Endothelial cell of hepatic sinusoid (primary cell): ENCODE measurements around the gene EPB41L2.
"Not testable (repeated sequence)": the region's sequence is repeated elsewhere in the genome, so short reads cannot be mapped to it uniquely, and the experiment has no call there.

Source experiments
- in situ Hi-C: cut with HindIII; loops from 2 replicates; pipeline ENCODE4 v1.10.0; 2017; ENCODE audit warnings: low sequenced_read_pairs

Gene EPB41L2

GRCh38 chr6:130961148-130961547 lies 101.9 kb downstream of the EPB41L2 start:
- in situ Hi-C loops = no loop called here

DNA sequence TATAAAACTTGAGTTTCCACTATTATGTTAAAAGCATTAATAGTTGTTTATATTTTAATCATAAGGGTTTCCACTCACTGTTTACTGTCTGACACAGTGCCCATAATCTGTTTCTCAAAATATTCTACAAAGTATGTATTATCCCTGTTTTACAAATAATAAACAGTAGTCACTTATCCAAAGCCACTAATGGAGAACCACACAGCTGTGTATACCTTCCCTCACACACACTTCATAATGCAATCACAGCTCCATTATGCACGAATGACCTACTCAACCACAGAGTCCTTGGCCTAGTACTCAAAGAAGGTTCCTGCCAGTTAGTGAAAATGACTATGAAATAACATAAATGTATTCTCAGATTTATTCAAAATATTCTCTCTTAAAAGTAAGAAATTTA lies 103.1 kb downstream of the EPB41L2 start:
- in situ Hi-C loops = no loop called here

- in situ Hi-C loops = no loop called here
Measured at GRCh38 chr6:130958468-130958867, 104.6 kb downstream of the EPB41L2 start.

GRCh38 chr6:130955755-130956154 lies 107.3 kb downstream of the EPB41L2 start:
- in situ Hi-C loops = no loop called here

GRCh38 chr6:130949553-130949952 lies 113.5 kb downstream of the EPB41L2 start:
- in situ Hi-C loops = no loop called here

DNA sequence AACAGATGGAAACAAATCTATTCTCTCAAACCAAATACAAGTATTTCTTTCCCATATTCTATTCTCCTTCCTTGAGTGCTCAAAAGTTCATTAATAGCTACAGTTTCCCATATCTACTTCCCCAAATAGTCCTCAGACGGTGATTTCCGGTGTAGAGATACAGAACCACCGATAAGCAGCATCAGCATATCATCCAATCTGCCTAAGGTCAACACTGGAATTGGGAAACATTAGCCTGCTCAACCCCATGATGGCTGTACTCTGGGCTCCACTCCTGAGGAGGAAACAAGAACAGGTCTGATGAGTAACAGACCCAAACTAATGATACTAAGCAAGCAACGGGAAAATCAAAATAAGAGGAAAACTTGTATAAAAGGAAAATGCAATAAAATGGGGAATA lies 115.6 kb downstream of the EPB41L2 start:
- in situ Hi-C loops = no loop called here

DNA sequence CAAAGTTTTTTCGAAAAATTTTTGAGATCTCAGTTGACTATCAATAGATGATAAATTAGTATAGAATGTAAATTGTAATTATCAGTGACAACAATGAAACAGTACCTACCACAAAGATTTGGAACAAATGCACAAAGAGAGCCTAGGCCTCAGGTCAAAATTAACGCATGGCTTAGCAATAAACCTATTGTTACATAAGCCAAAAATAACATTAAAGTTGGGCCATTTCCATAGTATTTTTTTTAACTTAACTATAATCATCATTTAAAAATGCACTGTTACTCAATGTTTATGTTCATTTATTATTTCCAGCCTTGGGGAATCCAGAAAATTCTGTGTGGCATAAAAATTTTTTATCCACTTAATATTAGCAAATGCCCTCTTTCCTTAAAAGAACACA lies 117.0 kb downstream of the EPB41L2 start:
- in situ Hi-C loops = no loop called here

- in situ Hi-C loops = no loop called here
Measured at GRCh38 chr6:130945401-130945919, 117.6 kb downstream of the EPB41L2 start.

DNA sequence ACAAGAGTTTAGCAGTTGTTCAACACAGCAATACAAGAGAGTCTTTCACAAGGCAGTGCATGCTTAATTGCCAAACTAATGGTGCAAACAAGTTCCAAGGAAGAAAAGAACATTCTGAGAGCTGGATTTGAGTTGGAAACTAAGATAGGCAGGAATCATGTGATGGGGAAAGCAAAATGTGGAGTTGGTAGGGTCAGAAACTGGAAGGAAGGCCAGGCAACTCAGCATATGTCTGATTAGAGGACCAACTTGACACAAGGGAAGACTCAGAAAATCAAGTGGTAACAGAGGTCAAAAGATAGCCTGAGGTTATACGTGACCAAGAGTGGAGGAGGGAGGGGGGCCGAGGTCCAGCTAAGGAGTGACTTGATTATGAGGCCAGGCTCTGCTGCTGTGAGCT lies 118.6 kb downstream of the EPB41L2 start:
- in situ Hi-C loops = no loop called here

DNA sequence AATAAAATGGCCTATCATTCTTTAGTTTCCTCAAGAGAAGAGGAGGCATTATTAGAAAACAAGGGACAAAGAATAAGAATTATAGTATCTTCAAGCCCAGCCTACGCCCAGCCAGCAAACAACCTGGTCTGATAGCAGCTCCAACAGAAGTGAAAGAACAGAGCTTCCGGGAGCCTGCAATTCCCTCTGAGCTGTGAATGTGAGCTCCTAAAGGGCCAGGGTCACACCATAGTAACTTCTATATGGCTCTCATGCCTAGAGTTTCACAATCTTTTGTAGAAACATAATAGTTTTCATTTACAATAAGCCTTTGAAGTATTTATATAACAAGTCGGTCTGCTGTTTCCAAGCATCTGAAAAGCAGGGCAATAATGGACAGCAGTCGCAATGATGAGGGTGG lies 119.3 kb downstream of the EPB41L2 start:
- in situ Hi-C loops = no loop called here

- in situ Hi-C loops = not testable (repeated sequence)
Measured at GRCh38 chr6:130942752-130943151, 120.3 kb downstream of the EPB41L2 start.

DNA sequence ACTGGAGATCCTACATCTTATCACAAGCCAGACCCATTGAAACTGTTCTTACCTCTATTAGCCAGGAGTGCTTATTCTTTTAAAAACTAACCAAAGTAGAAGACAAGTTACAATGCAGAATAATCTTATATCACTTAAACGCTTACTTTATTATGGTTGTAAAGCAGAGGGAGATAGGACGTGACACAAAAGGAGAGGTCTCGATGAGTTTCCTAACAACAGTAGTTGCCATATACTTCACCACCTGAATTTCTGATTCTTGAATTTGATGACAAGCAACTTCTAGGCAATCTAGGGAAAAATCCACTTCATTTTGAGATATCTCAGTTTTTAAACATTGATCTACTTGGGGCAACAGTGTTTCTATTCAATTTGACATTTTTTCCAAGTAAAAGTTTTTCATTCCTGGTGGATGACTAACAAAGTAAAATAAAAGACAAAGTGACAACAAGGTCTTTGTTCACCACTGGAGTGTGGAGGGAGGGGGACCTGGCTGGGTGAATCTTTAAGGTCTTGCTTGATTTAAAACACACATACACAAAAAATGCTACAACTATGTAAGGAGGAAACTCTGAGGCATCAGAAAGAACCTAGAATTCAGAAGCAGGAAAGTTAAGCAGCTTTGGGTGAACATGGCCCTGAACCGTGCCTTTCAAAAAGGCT lies 125.0 kb downstream of the EPB41L2 start:
- in situ Hi-C loops = no loop called here

GRCh38 chr6:130936933-130937332 lies 126.1 kb downstream of the EPB41L2 start:
- in situ Hi-C loops = no loop called here

GRCh38 chr6:130935978-130936377 lies 127.1 kb downstream of the EPB41L2 start:
- in situ Hi-C loops = no loop called here

DNA sequence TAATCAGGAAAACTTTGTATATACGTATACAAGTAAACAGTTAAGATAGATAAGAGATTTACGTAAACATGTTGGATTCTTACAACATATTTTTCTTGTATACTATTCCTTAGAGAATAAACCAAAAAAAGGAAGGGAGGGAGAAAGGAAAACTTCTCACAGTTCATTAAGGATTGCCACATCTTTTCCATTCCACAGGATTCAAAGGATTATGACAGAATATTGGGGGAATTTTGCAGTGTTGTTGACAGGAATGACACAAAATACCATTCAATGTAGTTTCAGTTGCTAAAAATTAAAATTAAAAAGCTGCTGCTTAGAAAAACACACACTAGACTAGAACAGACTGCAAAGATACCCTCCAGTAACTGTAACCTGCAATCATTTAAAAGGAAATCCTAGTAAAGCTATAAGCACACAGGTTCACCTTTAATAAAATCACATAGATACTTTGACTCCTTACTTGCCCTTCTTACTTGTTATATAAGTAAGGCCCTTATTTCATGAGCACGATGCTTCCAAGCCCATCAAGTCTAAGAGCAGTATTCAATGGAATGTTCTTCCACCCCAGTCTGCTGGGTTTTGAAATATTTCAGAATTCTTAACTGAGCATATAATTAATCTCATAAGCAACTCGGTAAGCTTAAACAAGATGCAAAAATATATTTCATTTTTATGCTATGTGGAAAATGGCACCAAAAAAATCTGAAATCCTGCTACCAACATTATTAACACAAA lies 128.0 kb downstream of the EPB41L2 start:
- in situ Hi-C loops = no loop called here

- in situ Hi-C loops = no loop called here
Measured at GRCh38 chr6:130933712-130934200, 129.3 kb downstream of the EPB41L2 start.

GRCh38 chr6:130932921-130933320 lies 130.1 kb downstream of the EPB41L2 start:
- in situ Hi-C loops = no loop called here

DNA sequence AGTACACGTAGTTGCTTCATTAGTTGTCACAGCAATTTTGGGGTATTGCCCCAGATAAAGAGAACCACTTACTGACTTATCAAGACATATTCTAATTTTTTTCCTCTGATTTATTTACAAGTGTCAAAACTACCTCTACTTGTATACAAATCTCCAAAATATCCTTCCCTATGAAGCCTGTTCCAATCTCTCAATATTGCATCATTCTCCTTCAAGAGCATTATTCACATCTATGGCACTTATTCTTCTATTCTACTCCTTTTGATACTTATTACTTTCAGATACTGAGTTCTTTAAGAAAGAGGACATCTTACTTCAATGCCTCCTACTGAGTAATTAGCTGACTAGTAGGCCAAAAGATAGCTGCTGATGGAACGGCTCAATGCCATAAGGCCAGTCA lies 130.6 kb downstream of the EPB41L2 start:
- in situ Hi-C loops = no loop called here

DNA sequence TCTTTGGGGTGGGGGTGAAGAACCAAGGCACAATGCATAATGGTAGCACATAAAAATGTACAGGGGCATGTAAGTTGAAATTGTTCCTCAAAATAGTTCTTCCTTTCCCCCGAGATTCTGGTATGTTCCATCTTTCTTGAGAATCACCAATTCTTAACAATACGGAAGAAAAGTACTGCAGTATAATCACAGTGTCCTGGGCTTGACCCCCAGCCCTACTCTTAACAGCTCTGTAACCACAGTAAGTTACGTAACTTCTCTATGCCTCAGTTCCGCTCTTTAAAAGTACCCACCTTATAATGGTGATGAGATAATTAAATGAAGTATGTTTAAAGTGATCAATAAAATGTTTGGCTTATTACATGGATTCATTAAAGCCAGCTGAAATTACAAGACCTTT lies 131.4 kb downstream of the EPB41L2 start:
- in situ Hi-C loops = no loop called here

DNA sequence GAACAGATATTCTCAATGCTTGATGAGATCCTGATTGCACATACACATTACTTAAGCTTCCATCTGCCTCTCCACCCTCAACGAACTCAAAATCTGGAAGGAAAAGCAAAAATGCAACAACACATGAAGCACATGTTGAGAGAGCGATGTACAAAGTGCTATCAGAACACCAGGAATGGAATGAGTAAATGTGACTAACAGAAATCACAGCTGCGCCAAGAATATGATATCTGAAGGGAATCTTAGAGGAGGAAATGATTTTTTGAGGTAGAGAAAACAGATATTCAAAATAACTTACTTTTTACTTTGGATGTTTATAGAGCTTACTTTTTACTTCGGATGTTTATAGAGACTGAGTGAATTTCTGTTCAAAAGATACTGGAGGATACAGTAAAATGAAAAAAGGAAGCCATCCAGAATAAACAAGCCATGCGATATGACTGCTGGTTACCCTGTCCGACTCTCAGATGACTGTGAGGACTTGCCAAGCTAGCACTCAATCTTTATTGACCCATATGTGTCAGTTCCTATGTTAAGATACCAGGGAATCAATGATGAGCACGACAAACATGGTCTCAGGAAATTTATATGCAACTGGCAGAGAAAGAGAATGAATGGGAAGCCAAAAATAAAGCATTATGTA lies 133.9 kb downstream of the EPB41L2 start:
- in situ Hi-C loops = no loop called here

DNA sequence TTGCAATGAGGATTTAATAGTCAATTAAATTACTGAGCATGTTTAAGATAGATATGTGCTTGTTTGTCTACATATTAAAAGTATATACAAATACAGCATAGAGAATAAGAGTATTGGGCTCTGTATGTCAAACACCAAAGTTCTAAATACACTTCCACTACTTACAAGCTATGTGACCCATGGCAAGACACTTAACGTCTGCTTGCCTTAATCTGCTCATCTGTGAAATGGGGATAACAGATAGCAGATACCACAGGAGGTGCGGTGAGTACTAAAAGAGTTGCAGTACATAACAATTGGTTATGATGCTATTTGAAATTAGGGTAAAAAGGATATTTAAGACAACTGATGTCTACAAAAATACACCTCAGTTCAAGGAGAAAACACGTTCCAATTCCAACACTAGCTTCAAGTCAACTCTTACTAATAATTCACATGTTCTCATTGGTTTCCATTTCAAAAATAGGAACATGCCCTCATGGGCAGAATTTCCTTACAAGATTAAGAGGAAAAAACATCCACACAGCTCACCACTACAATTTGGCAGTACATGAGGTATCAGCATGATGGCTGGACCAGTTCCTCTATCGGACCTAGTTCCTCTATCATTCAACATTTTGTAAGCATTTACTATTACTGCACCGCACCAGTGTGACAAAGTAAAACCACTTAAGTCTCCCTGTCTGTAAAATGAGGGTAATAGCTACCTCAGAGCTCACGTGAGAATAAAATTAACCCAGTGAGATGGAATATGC lies 134.7 kb downstream of the EPB41L2 start:
- in situ Hi-C loops = no loop called here
